Tibial nerve (tissue), 4 donors: Measurements from ENCODE around the gene SIK1. TPM values are rescaled to one million over a fixed set of nuclear protein-coding genes. Genes with fewer than 3 reads are reported as not detected.

Experiments used
- DNase-seq, 2 donors: peaks; one replicate each; pipeline ENCODE4 v3.0.0-alpha.2; 2019; ENCODE audit warnings: low spot score in 2 of 2
- H3K27ac ChIP-seq, 4 donors: fragments of 200-600 bp; sonication (generic) in 3 of 4; one replicate each; pipeline ENCODE4 v1.5.1; 2017 to 2019; ENCODE audit warnings: mild to moderate bottlenecking in 1 of 4
- H3K27me3 ChIP-seq, 2 donors: fragments of 200-600 bp; sonication (generic) in 1 of 2; one replicate each; pipeline versions ENCODE4 v1.5.1 to v1.6.0; 2017 to 2019
- H3K36me3 ChIP-seq, 3 donors: fragments of 200-600 bp; sonication (generic); one replicate each; pipeline ENCODE4 v1.5.1; 2018 to 2019
- H3K4me1 ChIP-seq, 4 donors: fragments of 200-600 bp; sonication (generic) in 3 of 4; one replicate each; pipeline ENCODE4 v1.5.1; 2017 to 2019
- H3K4me3 ChIP-seq, 4 donors: fragments of 200-600 bp; sonication (generic) in 3 of 4; one replicate each; pipeline ENCODE4 v1.5.1; 2017 to 2019; ENCODE audit warnings: mild to moderate bottlenecking in 1 of 4, moderate library complexity in 1 of 4
- H3K9me3 ChIP-seq, 4 donors: fragments of 200-600 bp; sonication (generic) in 3 of 4; one replicate each; pipeline ENCODE4 v1.5.1; 2017 to 2019
- EP300 ChIP-seq, 2 donors: sonication (generic); formaldehyde crosslinking; IDR thresholded peaks; one replicate each; pipeline ENCODE4 v1.6.1; 2017; ENCODE audit warnings: antibody characterized with exemption in 2 of 2, mild to moderate bottlenecking in 1 of 2
- POLR2A ChIP-seq, 2 donors: fragments of 450-650 bp; IDR thresholded peaks; one replicate each; pipeline ENCODE4 v1.6.1; 2017; ENCODE audit warnings: antibody characterized with exemption in 2 of 2, mild to moderate bottlenecking in 2 of 2, moderate library complexity in 2 of 2
- WGBS, 2 donors: methylation state at CpG; one replicate each; pipeline ENCODE4 v1.1.5; 2018; 5-methylcytosine and 5-hydroxymethylcytosine counted together
- total RNA-seq, 4 donors: library from RNA; depleted of rRNA; stranded (reverse); fragments of >200 nt; gene quantifications; one replicate each; pipeline ENCODE4 v1.1.0, GENCODE V29; 2016
- TF ChIP-seq, protein P1 (sequence below), 5 experiments: fragments of 200-600 bp in 3 of 5; fragments of 450-650 bp in 2 of 5; sonication (generic) in 3 of 5; IDR thresholded peaks; one replicate each; pipeline ENCODE4 v1.5.1; 2016 to 2019; ENCODE audit warnings: antibody characterized with exemption in 5 of 5, mild to moderate bottlenecking in 3 of 5, moderate library complexity in 2 of 5

The SIK1 gene
- total RNA-seq, 4 donors from 2014 or later = 21.3 to 45.1 (median 31.5) TPM

DNA sequence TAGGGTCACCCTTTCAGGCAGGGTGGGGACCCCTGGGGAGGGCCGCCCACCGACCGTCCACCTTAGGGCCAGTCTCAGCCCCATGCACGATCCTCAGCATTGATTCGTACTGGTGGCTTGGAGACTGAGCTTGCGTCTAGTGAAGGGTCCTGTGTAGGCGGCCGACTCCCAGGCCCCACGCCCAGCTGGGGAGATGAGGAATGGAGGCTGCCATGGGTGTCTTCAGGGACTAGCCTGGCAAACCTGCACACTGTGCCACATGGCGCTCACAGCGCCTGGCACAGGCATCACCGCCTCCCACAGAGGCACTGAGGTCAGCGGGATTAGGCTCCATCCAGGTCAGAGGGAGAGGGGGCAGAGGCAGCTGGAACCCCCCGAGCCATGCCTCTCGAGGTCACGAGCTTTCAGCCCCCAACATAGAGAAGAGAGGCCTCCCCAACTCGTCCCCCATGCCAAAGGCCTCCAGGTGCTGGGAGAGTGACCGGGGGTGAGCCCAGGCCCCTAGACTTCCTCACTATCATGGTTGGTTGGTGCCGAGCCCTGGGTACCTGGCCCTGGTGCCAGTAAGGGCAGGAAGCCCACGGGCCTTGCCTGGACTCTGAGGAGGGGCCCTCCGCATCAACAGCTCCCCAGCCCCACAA, 51.0 kb downstream of the SIK1 start:
- 85 to 89% methylated on average over 16 to 21 of the region's 21 CpGs for WGBS, 2 donors
- no peak for DNase-seq
- no peak overlapping the region for H3K27ac ChIP-seq
- H3K4me1 ChIP-seq = no peaks in the 10 kb centered on the region
- no peak overlapping the region for H3K4me3 ChIP-seq
- no peaks in the 10 kb centered on the region for H3K36me3 ChIP-seq
- no peaks in the 10 kb centered on the region for H3K27me3 ChIP-seq
- no peaks in the 10 kb centered on the region for H3K9me3 ChIP-seq
- TF ChIP-seq, protein P1, sequence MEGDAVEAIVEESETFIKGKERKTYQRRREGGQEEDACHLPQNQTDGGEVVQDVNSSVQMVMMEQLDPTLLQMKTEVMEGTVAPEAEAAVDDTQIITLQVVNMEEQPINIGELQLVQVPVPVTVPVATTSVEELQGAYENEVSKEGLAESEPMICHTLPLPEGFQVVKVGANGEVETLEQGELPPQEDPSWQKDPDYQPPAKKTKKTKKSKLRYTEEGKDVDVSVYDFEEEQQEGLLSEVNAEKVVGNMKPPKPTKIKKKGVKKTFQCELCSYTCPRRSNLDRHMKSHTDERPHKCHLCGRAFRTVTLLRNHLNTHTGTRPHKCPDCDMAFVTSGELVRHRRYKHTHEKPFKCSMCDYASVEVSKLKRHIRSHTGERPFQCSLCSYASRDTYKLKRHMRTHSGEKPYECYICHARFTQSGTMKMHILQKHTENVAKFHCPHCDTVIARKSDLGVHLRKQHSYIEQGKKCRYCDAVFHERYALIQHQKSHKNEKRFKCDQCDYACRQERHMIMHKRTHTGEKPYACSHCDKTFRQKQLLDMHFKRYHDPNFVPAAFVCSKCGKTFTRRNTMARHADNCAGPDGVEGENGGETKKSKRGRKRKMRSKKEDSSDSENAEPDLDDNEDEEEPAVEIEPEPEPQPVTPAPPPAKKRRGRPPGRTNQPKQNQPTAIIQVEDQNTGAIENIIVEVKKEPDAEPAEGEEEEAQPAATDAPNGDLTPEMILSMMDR (IDR thresholded peaks at IDR 0.05) = no peak
- no peak for TF ChIP-seq POLR2A (IDR thresholded peaks at IDR 0.05)
- no peak for TF ChIP-seq EP300 (IDR thresholded peaks at IDR 0.05)

- H3K9me3 ChIP-seq = no peaks in the 10 kb centered on the region
- H3K27ac ChIP-seq = no peak overlapping the region
- WGBS, 2 donors = 76 to 84% methylated on average over 11 to 15 of the region's 17 CpGs
- no peak overlapping the region for H3K4me3 ChIP-seq
- H3K4me1 ChIP-seq = no peaks in the 10 kb centered on the region
- TF ChIP-seq EP300 (IDR thresholded peaks at IDR 0.05) = no peak
- TF ChIP-seq, protein P1 (IDR thresholded peaks at IDR 0.05) = no peak
- TF ChIP-seq POLR2A (IDR thresholded peaks at IDR 0.05) = no peak
- DNase-seq = no peak
- H3K36me3 ChIP-seq = no peaks in the 10 kb centered on the region
- no peaks in the 10 kb centered on the region for H3K27me3 ChIP-seq
These were observed 51.7 kb downstream of the SIK1 start for GRCh38 chr21:43375006-43375836.

GRCh38 chr21:43374228-43374885, 52.6 kb downstream of the SIK1 start:
- Histone ChIP-seq H3K36me3 (no peaks in the 10 kb centered on the region), H3K27ac (no peak overlapping the region), H3K27me3 (no peaks in the 10 kb centered on the region), H3K9me3 (no peaks in the 10 kb centered on the region), H3K4me3 (no peak overlapping the region), H3K4me1 (no peaks in the 10 kb centered on the region)
- no peak for TF ChIP-seq POLR2A (IDR thresholded peaks at IDR 0.05)
- TF ChIP-seq EP300 (IDR thresholded peaks at IDR 0.05) = no peak
- TF ChIP-seq, protein P1 (IDR thresholded peaks at IDR 0.05) = no peak
- DNase-seq = no peak
- WGBS, 2 donors = 86 to 90% methylated on average over 14 to 16 of the region's 16 CpGs

DNA sequence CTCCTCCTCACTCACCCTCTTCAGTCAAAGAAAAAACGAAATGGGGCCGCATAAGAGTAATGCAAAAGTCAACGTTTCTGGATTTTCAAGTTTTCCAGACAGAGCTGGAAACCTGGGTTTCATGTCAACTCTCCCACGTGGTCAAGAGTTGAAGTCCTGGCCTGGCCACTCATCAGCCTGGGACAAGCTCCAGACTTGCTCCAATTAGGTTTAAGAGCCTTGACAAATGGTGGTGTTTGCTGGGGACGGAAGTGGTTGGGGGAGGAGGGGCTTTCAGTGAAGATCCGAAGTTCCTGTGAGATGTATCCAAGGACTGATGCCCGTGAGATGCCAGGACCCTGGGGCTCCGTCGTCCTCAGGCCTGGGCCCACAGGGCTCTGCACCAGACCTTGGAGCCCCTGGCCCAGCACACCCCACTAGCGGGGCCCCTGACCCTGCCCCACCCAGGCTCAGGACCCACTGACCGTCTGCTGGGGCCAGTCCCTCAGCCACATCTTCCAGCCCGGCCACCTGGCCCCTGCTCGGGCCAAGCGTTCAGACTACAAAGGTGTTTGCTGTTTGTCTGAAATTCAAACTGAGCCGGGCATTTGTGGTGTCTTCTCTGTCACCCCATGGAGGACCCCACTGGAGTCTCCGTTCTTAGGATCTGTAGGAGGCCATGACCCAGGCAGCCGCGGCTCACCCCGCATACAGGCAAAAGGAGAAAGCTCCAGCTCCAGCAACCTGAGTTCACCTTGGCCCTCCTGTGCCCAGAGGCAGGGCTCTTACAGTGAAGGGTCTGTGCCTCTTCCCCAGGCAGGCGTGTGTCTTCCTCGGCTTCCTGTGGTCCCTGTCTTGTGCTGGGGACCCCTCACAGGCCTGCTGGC, 53.3 kb downstream of the SIK1 start:
- Histone ChIP-seq H3K4me1 (no peaks in the 10 kb centered on the region), H3K4me3 (no peak overlapping the region), H3K27ac (no peak overlapping the region), H3K9me3 (no peaks in the 10 kb centered on the region), H3K36me3 (no peaks in the 10 kb centered on the region), H3K27me3 (no peaks in the 10 kb centered on the region)
- DNase-seq = no peak
- WGBS, 2 donors = 87 to 88% methylated on average over 16 to 21 of the region's 21 CpGs
- TF ChIP-seq POLR2A (IDR thresholded peaks at IDR 0.05) = no peak
- TF ChIP-seq, protein P1 (IDR thresholded peaks at IDR 0.05) = no peak
- TF ChIP-seq EP300 (IDR thresholded peaks at IDR 0.05) = no peak
